ENCODE data around the gene DENND4A.

The DENND4A gene

GRCh38 chr15:65762399-65762798, 29.7 kb downstream of the DENND4A start:
- Mint-ChIP-seq H3K4me3 (no peak overlapping the region), H3K27ac (no peak overlapping the region), H3K4me1 (no peaks in the 10 kb centered on the region), H3K9me3 (no peaks in the 10 kb centered on the region), H3K27me3 (ENCODE audit: low read depth, poor library complexity) (no peaks in the 10 kb centered on the region), H3K36me3 (ENCODE audit: low read depth) (no peaks in the 10 kb centered on the region)
- DNase-seq: no peak
- TF ChIP-seq CTCF (IDR thresholded peaks at IDR 0.05): no peak

GRCh38 chr15:65761210-65761926, 30.7 kb downstream of the DENND4A start:
- no peak overlapping the region for H3K27ac Mint-ChIP-seq
- no peaks in the 10 kb centered on the region for H3K36me3 Mint-ChIP-seq (ENCODE audit: low read depth)
- no peak overlapping the region for H3K4me3 Mint-ChIP-seq
- DNase-seq: no peak
- TF ChIP-seq CTCF (IDR thresholded peaks at IDR 0.05): no peak
- no peaks in the 10 kb centered on the region for H3K27me3 Mint-ChIP-seq (ENCODE audit: low read depth, poor library complexity)
- H3K4me1 Mint-ChIP-seq: no peaks in the 10 kb centered on the region
- H3K9me3 Mint-ChIP-seq: no peaks in the 10 kb centered on the region

GRCh38 chr15:65759441-65759840, 32.7 kb downstream of the DENND4A start:
- Mint-ChIP-seq H3K36me3 (ENCODE audit: low read depth) (no peaks in the 10 kb centered on the region), H3K27ac (no peak overlapping the region), H3K27me3 (ENCODE audit: low read depth, poor library complexity) (peaks cover 3% of the 10 kb centered on the region), H3K4me3 (no peak overlapping the region), H3K9me3 (no peaks in the 10 kb centered on the region), H3K4me1 (no peaks in the 10 kb centered on the region)
- no peak for TF ChIP-seq CTCF (IDR thresholded peaks at IDR 0.05)
- no peak for DNase-seq

GRCh38 chr15:65758242-65758641, 33.9 kb downstream of the DENND4A start:
- DNase-seq: no peak
- no peaks in the 10 kb centered on the region for H3K4me1 Mint-ChIP-seq

GRCh38 chr15:65757256-65757655, 34.8 kb downstream of the DENND4A start:
- Mint-ChIP-seq H3K36me3 (ENCODE audit: low read depth) (no peaks in the 10 kb centered on the region), H3K4me1 (no peaks in the 10 kb centered on the region), H3K4me3 (no peak overlapping the region), H3K9me3 (no peaks in the 10 kb centered on the region), H3K27ac (no peak overlapping the region), H3K27me3 (ENCODE audit: low read depth, poor library complexity) (peaks cover 3% of the 10 kb centered on the region)
- TF ChIP-seq CTCF (IDR thresholded peaks at IDR 0.05): no peak
- DNase-seq: no peak

More at GRCh38 chr15:65758242-65758641, 33.9 kb downstream of the DENND4A start:
- no peaks in the 10 kb centered on the region for H3K36me3 Mint-ChIP-seq (ENCODE audit: low read depth)
- H3K27ac Mint-ChIP-seq: no peak overlapping the region
- no peaks in the 10 kb centered on the region for H3K9me3 Mint-ChIP-seq
- H3K27me3 Mint-ChIP-seq (ENCODE audit: low read depth, poor library complexity): peaks cover 3% of the 10 kb centered on the region
- H3K4me3 Mint-ChIP-seq: no peak overlapping the region
- no peak for TF ChIP-seq CTCF (IDR thresholded peaks at IDR 0.05)

- H3K36me3 Mint-ChIP-seq (ENCODE audit: low read depth): peaks cover 7% of the 10 kb centered on the region
- H3K4me1 Mint-ChIP-seq: no peaks in the 10 kb centered on the region
- H3K9me3 Mint-ChIP-seq: no peaks in the 10 kb centered on the region
- TF ChIP-seq CTCF (IDR thresholded peaks at IDR 0.05): no peak
- peaks cover 3% of the 10 kb centered on the region for H3K27me3 Mint-ChIP-seq (ENCODE audit: low read depth, poor library complexity)
- H3K4me3 Mint-ChIP-seq: no peak overlapping the region
- DNase-seq: no peak
- H3K27ac Mint-ChIP-seq: no peak overlapping the region
Observed at GRCh38 chr15:65752151-65752700, 39.9 kb downstream of the DENND4A start.

Measured in nephron progenitor cell (in vitro differentiated cells).